H1 (cell line): ENCODE data around the gene SMIM24. TPM values are rescaled to one million over a fixed set of nuclear protein-coding genes. Genes with fewer than 3 reads are reported as not detected.

Experiments used
- EP300 ChIP-seq, 2 experiments: IDR thresholded peaks; 1 replicate in 1 of 2; 2 replicates in 1 of 2; pipeline ENCODE4 v1.6.1; 2011 to 2012; ENCODE audit warnings: low read depth in 2 of 2, low read length in 2 of 2, mild to moderate bottlenecking in 2 of 2, borderline replicate concordance in 1 of 2, inconsistent platforms in 1 of 2, moderate library complexity in 1 of 2
- polyA plus RNA-seq, 7 experiments: library from polyadenylated mRNA; depleted of rRNA in 3 of 7; stranded (reverse) in 5 of 7; unstranded in 2 of 7; fragments of >200 nt in 5 of 7; fragments of 200-250 nt in 2 of 7; gene quantifications; 1 replicate in 5 of 7; 2 replicates in 1 of 7; 4 replicates in 1 of 7; pipeline versions ENCODE4 v1.2.1 to v1.2.3, GENCODE V29; 2011 to 2013; ENCODE audit warnings: missing spikeins in 2 of 7, mixed read lengths in 2 of 7
- total RNA-seq: library from RNA; stranded (reverse); fragmentation: NEBNext Ultra II Directional; extraction: Animal tissue kit (Norgen Biotek cat#: 25700); gene quantifications from 2 replicates; pipeline ENCODE4 v1.2.1, GENCODE V29; 2021
- TF ChIP-seq, protein P1 (sequence below), 3 experiments: IDR thresholded peaks; 1 replicate in 2 of 3; 2 replicates in 1 of 3; pipeline versions ENCODE4 v1.5.1 to v1.6.1; 2011; ENCODE audit warnings: low read length in 3 of 3, mild to moderate bottlenecking in 3 of 3, inconsistent platforms in 2 of 3, low read depth in 1 of 3, moderate library complexity in 1 of 3; ENCODE audit not compliant: insufficient read depth in 1 of 3; ENCODE audit errors: control extremely low read depth in 1 of 3

Gene SMIM24
- total and polyA plus RNA-seq, 2 of the 8 experiments (the other 6 are each of a cell fraction or from before 2014, with no cell fraction given): 3.8 to 4.5 TPM

DNA sequence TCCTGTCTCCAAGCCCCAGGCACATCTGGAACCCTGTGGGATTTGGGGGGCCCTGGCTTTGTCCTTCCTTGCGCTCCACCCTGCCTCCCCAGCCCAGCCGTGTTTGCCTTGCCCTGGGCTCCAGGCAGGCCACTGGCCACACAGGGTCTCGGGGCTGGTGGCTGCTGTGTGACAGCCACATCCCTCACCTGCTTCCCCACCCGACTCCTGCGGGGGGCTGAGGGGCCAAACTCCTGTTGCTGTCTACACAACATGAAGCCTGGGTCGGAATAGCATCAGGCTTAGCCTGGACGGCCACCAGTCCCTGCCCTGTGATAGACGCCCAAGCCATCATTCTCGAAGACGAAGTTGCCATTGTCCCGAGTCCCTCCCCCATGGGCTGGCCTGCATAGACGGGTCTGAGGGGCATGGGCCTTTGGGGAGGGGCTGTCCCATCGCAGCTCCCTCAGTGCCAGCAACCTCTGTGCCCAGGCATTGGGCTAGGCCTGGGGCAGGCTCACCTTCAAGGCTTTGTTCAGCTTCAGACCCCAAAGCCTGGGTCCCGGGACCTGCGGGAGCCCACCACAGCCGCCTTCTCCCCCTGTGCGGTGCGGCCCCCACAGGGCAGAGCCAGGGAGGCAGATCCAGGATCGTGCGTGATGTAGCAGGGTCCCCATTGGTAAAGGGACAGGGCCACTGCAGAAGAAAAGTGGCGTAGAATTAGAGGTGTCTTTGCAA is 43.2 kb upstream of the SMIM24 start (continued):
- TF ChIP-seq, protein P1, sequence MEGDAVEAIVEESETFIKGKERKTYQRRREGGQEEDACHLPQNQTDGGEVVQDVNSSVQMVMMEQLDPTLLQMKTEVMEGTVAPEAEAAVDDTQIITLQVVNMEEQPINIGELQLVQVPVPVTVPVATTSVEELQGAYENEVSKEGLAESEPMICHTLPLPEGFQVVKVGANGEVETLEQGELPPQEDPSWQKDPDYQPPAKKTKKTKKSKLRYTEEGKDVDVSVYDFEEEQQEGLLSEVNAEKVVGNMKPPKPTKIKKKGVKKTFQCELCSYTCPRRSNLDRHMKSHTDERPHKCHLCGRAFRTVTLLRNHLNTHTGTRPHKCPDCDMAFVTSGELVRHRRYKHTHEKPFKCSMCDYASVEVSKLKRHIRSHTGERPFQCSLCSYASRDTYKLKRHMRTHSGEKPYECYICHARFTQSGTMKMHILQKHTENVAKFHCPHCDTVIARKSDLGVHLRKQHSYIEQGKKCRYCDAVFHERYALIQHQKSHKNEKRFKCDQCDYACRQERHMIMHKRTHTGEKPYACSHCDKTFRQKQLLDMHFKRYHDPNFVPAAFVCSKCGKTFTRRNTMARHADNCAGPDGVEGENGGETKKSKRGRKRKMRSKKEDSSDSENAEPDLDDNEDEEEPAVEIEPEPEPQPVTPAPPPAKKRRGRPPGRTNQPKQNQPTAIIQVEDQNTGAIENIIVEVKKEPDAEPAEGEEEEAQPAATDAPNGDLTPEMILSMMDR (IDR thresholded peaks at IDR 0.05; ENCODE audit: control extremely low read depth in 1 of 3, insufficient read depth in 1 of 3, low read depth in 1 of 3, low read length in 3 of 3): no peak
- no peak for TF ChIP-seq EP300 (IDR thresholded peaks at IDR 0.05; ENCODE audit: borderline replicate concordance in 1 of 2, low read depth in 2 of 2, low read length in 2 of 2)
- TF ChIP-seq, all 59 proteins: peak for 0
